ENCODE results near the gene TFRC. TPM values are rescaled to one million over a fixed set of nuclear protein-coding genes. Genes with fewer than 3 reads are reported as not detected.
A peak's percentile ranks its signal among the peaks of the same experiment; 100 is the strongest.

The TFRC gene
- total RNA-seq, 1 experiment from 2014 or later: 143 TPM

- no peak for TF ChIP-seq STAT6 (CRISPR knock-in tag; conservative IDR thresholded peaks at IDR 0.05; ENCODE audit: low read depth)
- no peak for TF ChIP-seq FOXP4 (CRISPR knock-in tag; IDR thresholded peaks at IDR 0.05)
Observed at GRCh38 chr3:196075013-196075412, 6.9 kb downstream of the TFRC start (continued).

GRCh38 chr3:196073255-196073753 is 8.6 kb downstream of the TFRC start:
- POLR2A ChIA-PET: interaction anchor here (0.7 to 1.1 kb wide), 3 partner anchors 8 to 303 kb away, joined by 4 to 7 read pairs (median 4); no protein-coding TSS in a partner anchor
- no peak for TF ChIP-seq FOXK1 (CRISPR knock-in tag; IDR thresholded peaks at IDR 0.05)
- TF ChIP-seq KAT7 (CRISPR knock-in tag; IDR thresholded peaks at IDR 0.05; ENCODE audit: borderline replicate concordance): no peak
- TF ChIP-seq ATF3 (CRISPR knock-in tag; conservative IDR thresholded peaks at IDR 0.05): no peak
- no peak for TF ChIP-seq CREM (CRISPR knock-in tag; IDR thresholded peaks at IDR 0.05)
- TF ChIP-seq GRHL2 (CRISPR knock-in tag; IDR thresholded peaks at IDR 0.05; ENCODE audit: insufficient replicate concordance, severe bottlenecking): no peak
- no peak for TF ChIP-seq JUN (CRISPR knock-in tag; IDR thresholded peaks at IDR 0.05)
- peak; percentile 40 for TF ChIP-seq CTCF (IDR thresholded peaks at IDR 0.05)
- peak; percentile 92 for ATAC-seq
- H3K4me1 Mint-ChIP-seq: peaks cover 11% of the 10 kb centered on the region
- CTCF ChIA-PET: interaction anchor here (0.6 to 3.4 kb wide), 28 partner anchors 9 to 1498 kb away, joined by 3 to 58 read pairs (median 4); no protein-coding TSS in a partner anchor
- H3K27me3 Mint-ChIP-seq (ENCODE audit: low read depth): no peaks in the 10 kb centered on the region
- H3K4me3 Mint-ChIP-seq: no peak overlapping the region
- peak overlapping the region; percentile 91; the same call in 1 of the 2 replicates for H3K27ac Mint-ChIP-seq
- H3K9me3 Mint-ChIP-seq: no peaks in the 10 kb centered on the region
- DNase-seq (ENCODE audit: low spot score): peak; percentile 69
- peaks cover 71% of the 10 kb centered on the region for H3K36me3 Mint-ChIP-seq

GRCh38 chr3:196072313-196072712 is 9.6 kb downstream of the TFRC start:
- CTCF ChIA-PET: interaction anchor here (0.6 to 2.9 kb wide), 8 partner anchors 13 to 373 kb away, joined by 3 to 50 read pairs (median 5); no protein-coding TSS in a partner anchor
- Mint-ChIP-seq H3K27me3 (ENCODE audit: low read depth) (no peaks in the 10 kb centered on the region), H3K9me3 (no peaks in the 10 kb centered on the region), H3K27ac (no peak overlapping the region), H3K4me3 (no peak overlapping the region), H3K36me3 (peaks cover 74% of the 10 kb centered on the region), H3K4me1 (peaks cover 3% of the 10 kb centered on the region; the same call in 1 of the 2 replicates)
- ATAC-seq (no peak), DNase-seq (ENCODE audit: low spot score) (no peak)
- POLR2A ChIA-PET: interaction anchor here (1.1 kb wide), 1 partner anchor 9 kb away, joined by 4 read pairs; no protein-coding TSS in a partner anchor
- TF ChIP-seq MXD4 (CRISPR knock-in tag; IDR thresholded peaks at IDR 0.05; ENCODE audit: borderline replicate concordance) (no peak), IRF2 (CRISPR knock-in tag; IDR thresholded peaks at IDR 0.05; ENCODE audit: borderline replicate concordance, low read depth) (no peak), E2F5 (CRISPR knock-in tag; IDR thresholded peaks at IDR 0.05) (no peak), USF2 (CRISPR knock-in tag; IDR thresholded peaks at IDR 0.05) (no peak), ATF6 (CRISPR knock-in tag; IDR thresholded peaks at IDR 0.05) (no peak), SOX15 (CRISPR knock-in tag; IDR thresholded peaks at IDR 0.05) (no peak), ZNF281 (CRISPR knock-in tag; IDR thresholded peaks at IDR 0.05) (no peak)

All from WTC11 (cell line).